ENCODE data around the gene REPIN1.

DNA sequence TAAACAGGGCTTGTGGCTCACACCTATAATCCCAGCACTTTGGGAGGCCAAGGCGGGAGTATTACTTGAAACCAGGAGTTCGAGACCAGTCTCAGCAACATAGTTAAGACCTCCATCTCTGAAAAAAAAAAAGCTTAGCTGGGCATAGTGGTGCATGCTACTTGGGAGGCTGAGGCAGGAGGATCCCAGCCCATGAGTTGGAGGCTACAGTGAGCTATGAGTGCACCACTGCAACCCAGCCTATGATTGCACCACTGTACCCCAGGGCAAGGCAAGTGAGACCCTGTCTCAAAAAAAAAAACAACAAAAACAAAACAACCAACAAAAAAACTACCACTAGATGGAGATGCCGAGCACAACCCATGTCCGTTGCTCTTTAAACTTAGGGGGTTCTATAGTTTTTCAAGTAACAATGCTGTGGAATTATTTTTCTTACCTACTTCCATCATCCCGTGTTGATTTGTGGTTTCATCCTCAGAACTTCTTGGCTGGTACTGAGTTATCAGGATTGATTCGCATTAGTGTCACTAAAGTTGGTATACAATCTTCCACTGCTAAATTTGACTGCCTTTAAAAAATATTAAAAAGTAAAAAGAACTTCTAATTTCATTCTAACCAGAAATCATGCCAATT, 12.2 kb upstream of the REPIN1 start:
- TF ChIP-seq, protein P1, sequence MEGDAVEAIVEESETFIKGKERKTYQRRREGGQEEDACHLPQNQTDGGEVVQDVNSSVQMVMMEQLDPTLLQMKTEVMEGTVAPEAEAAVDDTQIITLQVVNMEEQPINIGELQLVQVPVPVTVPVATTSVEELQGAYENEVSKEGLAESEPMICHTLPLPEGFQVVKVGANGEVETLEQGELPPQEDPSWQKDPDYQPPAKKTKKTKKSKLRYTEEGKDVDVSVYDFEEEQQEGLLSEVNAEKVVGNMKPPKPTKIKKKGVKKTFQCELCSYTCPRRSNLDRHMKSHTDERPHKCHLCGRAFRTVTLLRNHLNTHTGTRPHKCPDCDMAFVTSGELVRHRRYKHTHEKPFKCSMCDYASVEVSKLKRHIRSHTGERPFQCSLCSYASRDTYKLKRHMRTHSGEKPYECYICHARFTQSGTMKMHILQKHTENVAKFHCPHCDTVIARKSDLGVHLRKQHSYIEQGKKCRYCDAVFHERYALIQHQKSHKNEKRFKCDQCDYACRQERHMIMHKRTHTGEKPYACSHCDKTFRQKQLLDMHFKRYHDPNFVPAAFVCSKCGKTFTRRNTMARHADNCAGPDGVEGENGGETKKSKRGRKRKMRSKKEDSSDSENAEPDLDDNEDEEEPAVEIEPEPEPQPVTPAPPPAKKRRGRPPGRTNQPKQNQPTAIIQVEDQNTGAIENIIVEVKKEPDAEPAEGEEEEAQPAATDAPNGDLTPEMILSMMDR (IDR thresholded peaks at IDR 0.05): peak; percentile 24 to 62 (median 50)
- TF ChIP-seq POLR2A (IDR thresholded peaks at IDR 0.05; ENCODE audit: low read depth) (no peak), POLR2AphosphoS5 (IDR thresholded peaks at IDR 0.05) (no peak), EP300 (IDR thresholded peaks at IDR 0.05) (no peak)
